Right renal pelvis (tissue), 4 donors: ENCODE results near the gene PRIMPOL. TPM values are rescaled to one million over a fixed set of nuclear protein-coding genes. Genes with fewer than 3 reads are reported as not detected.
"Not testable (repeated sequence)": the region's sequence is repeated elsewhere in the genome, so short reads cannot be mapped to it uniquely, and the experiment has no call there.

Source experiments
- DNase-seq, 4 donors: peaks; one replicate each; pipeline ENCODE4 v3.0.0-alpha.2; 2013; ENCODE audit warnings: low read depth in 4 of 4, low spot score in 3 of 4, missing footprints in 1 of 4
- polyA plus RNA-seq, 4 donors: library from polyadenylated mRNA; unstranded; fragments of 120-200 nt; gene quantifications; one replicate each; pipeline ENCODE4 v1.2.1, GENCODE V29; 2013; ENCODE audit not compliant: insufficient read length in 4 of 4

PRIMPOL gene
- 10 to 100 TPM; 27.3 to 36.4 (median 30.6) TPM for polyA plus RNA-seq

GRCh38 chr4:184649026-184649970 lies at the start of gene PRIMPOL, which contains the start of gene CASP3:
TSS of gene PRIMPOL (plus strand) at chr4:184649738. CDS start at chr4:184657141, 7,403 bp downstream.
TSS of gene CASP3 (minus strand) at chr4:184649447. CDS start at chr4:184638453, 10,994 bp downstream.
- peak; percentile 86 to 93 (median 92) for DNase-seq

GRCh38 chr4:184600982-184601381 lies 48.6 kb upstream of the PRIMPOL start:
- not testable (repeated sequence) for DNase-seq

GRCh38 chr4:184602857-184603256 lies 46.7 kb upstream of the PRIMPOL start:
- not testable (repeated sequence) for DNase-seq

- not testable (repeated sequence) for DNase-seq
Measured at GRCh38 chr4:184607429-184607828, 42.1 kb upstream of the PRIMPOL start.

- DNase-seq = no peak
Measured at GRCh38 chr4:184612074-184612473, 37.5 kb upstream of the PRIMPOL start.

GRCh38 chr4:184613405-184613804 lies 36.1 kb upstream of the PRIMPOL start:
- no peak for DNase-seq

- no peak for DNase-seq
Measured at GRCh38 chr4:184614509-184614908, 35.0 kb upstream of the PRIMPOL start.

GRCh38 chr4:184616168-184616567 lies 33.4 kb upstream of the PRIMPOL start:
- not testable (repeated sequence) for DNase-seq

- DNase-seq = no peak
Measured at GRCh38 chr4:184616633-184617551, 32.6 kb upstream of the PRIMPOL start.

- no peak for DNase-seq
Measured at GRCh38 chr4:184617600-184618196, 31.8 kb upstream of the PRIMPOL start.

GRCh38 chr4:184620212-184620867 lies 29.2 kb upstream of the PRIMPOL start:
- DNase-seq = no peak

GRCh38 chr4:184621518-184621917 lies 28.0 kb upstream of the PRIMPOL start:
- DNase-seq = no peak

GRCh38 chr4:184624504-184624903 lies 25.0 kb upstream of the PRIMPOL start:
- not testable (repeated sequence) for DNase-seq

- no peak for DNase-seq
Measured at GRCh38 chr4:184624972-184625554, 24.5 kb upstream of the PRIMPOL start.

- DNase-seq = not testable (repeated sequence)
Measured at GRCh38 chr4:184625783-184626596, 23.5 kb upstream of the PRIMPOL start.

GRCh38 chr4:184628103-184628502 lies 21.4 kb upstream of the PRIMPOL start:
- DNase-seq = no peak

- no peak for DNase-seq
Measured at GRCh38 chr4:184632842-184633241, 16.7 kb upstream of the PRIMPOL start.

GRCh38 chr4:184635381-184635780 lies 14.2 kb upstream of the PRIMPOL start:
- DNase-seq = no peak

- no peak for DNase-seq
Measured at GRCh38 chr4:184636144-184636543, 13.4 kb upstream of the PRIMPOL start.
